Mucosa of descending colon (tissue), 3 donors: ENCODE results near the gene SPDEF. TPM values are rescaled to one million over a fixed set of nuclear protein-coding genes. Genes with fewer than 3 reads are reported as not detected.

Source experiments
- ATAC-seq: fragments of 200-7000 bp; cut with Tn5 transposase; one replicate; pipeline ENCODE4 v1.9.1; 2020; ENCODE audit warnings: mild to moderate bottlenecking, moderate library complexity
- DNase-seq, 3 donors: peaks; one replicate each; pipeline ENCODE4 v3.0.0-alpha.2; 2020
- H3K36me3 ChIP-seq: fragments of 200-600 bp; one replicate; pipeline ENCODE4 v1.8.0; 2021; ENCODE audit warnings: low read depth, mild to moderate bottlenecking
- H3K4me1 ChIP-seq: fragments of 200-600 bp; one replicate; pipeline ENCODE4 v1.8.0; 2021; ENCODE audit warnings: low read depth, mild to moderate bottlenecking
- H3K4me3 ChIP-seq: fragments of 200-600 bp; one replicate; pipeline ENCODE4 v1.8.0; 2021; ENCODE audit warnings: mild to moderate bottlenecking
- H3K9me3 ChIP-seq: fragments of 200-600 bp; one replicate; pipeline ENCODE4 v1.8.0; 2021; ENCODE audit warnings: mild to moderate bottlenecking
- intact Hi-C, 2 donors: fragments of 100-400 bp; cut with DNase I in 1 of 2; cut with micrococcal nuclease in 1 of 2; formaldehyde crosslinking; loops; one replicate each; pipeline versions ENCODE4 v1.11.0 to v1.11.1; 2022; cut with DNase I, micrococcal nuclease
- total RNA-seq, 3 donors: library from RNA; stranded (reverse); fragmentation: NEBNext Ultra II Directional in 2 of 3; extraction: Animal tissue kit (Norgen Biotek cat#: 25700) in 2 of 3; gene quantifications; one replicate each; pipeline versions ENCODE4 v1.2.1 to v1.2.4, GENCODE V29; 2021 to 2023
- TF ChIP-seq, protein P1 (sequence below): fragments of 200-600 bp; IDR thresholded peaks from one replicate; pipeline ENCODE4 v1.8.0; 2022; ENCODE audit warnings: antibody characterized with exemption, mild to moderate bottlenecking
- donor health status: DM: no; HTN: no; CAD: no; lungs with moderate emphysema.
- donor health status: DM: no; HTN: no; CAD: no.
- donor health status: DM: no; HTN: yes; CAD: no.

The SPDEF gene
- total RNA-seq, 3 donors from 2014 or later = 13.8 to 49.1 (median 38.2) TPM

DNA sequence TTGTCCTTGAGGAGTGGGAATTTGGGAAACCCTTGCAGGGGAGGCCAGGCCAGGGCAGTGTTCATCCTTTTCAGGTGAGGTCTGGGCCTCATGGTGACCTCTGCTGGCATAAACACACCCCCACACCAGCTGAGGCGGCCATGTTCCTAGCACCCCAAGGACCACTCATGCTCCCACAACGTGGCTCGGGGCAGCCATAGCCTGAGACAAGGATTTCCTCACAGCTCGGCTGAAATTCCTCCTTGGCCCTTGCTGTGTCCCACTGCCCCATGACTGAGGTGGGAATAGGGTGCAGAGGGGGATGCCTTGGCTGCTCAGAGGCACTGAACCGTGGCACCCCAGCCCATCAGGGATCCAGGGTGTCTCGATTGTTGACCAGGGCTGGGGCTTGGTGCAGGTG lies 27.3 kb upstream of the SPDEF start:
- Histone ChIP-seq H3K9me3 (no peaks in the 10 kb centered on the region), H3K4me1 (peaks cover 2% of the 10 kb centered on the region), H3K36me3 (no peaks in the 10 kb centered on the region), H3K4me3 (no peak overlapping the region)
- DNase-seq (no peak), ATAC-seq (no peak)
- TF ChIP-seq, protein P1, sequence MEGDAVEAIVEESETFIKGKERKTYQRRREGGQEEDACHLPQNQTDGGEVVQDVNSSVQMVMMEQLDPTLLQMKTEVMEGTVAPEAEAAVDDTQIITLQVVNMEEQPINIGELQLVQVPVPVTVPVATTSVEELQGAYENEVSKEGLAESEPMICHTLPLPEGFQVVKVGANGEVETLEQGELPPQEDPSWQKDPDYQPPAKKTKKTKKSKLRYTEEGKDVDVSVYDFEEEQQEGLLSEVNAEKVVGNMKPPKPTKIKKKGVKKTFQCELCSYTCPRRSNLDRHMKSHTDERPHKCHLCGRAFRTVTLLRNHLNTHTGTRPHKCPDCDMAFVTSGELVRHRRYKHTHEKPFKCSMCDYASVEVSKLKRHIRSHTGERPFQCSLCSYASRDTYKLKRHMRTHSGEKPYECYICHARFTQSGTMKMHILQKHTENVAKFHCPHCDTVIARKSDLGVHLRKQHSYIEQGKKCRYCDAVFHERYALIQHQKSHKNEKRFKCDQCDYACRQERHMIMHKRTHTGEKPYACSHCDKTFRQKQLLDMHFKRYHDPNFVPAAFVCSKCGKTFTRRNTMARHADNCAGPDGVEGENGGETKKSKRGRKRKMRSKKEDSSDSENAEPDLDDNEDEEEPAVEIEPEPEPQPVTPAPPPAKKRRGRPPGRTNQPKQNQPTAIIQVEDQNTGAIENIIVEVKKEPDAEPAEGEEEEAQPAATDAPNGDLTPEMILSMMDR = no peak
- intact Hi-C loops = no loop called here

DNA sequence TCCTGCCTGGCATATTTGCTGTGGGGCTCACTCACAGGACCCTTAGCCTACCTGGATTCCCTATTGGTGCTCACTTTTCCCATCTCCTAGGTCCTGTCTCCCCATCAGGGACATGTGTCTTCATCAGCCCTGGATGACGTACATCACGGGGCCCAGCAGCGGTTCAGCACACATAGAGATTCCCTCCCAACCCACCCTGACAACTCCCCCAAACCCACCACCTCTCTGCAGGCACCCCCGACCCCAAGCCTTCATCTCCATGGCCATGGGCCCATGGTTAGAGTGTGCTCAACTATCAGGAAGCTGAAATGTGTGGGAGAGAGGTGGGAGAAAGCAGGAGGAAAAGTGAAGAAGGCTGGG lies 25.4 kb upstream of the SPDEF start:
- intact Hi-C loops = no loop called here
- peaks cover under 1% of the 10 kb centered on the region for H3K4me1 ChIP-seq
- DNase-seq (no peak), ATAC-seq (no peak)
- no peak overlapping the region for H3K4me3 ChIP-seq
- TF ChIP-seq, protein P1 = no peak
- no peaks in the 10 kb centered on the region for H3K36me3 ChIP-seq
- H3K9me3 ChIP-seq = no peaks in the 10 kb centered on the region

DNA sequence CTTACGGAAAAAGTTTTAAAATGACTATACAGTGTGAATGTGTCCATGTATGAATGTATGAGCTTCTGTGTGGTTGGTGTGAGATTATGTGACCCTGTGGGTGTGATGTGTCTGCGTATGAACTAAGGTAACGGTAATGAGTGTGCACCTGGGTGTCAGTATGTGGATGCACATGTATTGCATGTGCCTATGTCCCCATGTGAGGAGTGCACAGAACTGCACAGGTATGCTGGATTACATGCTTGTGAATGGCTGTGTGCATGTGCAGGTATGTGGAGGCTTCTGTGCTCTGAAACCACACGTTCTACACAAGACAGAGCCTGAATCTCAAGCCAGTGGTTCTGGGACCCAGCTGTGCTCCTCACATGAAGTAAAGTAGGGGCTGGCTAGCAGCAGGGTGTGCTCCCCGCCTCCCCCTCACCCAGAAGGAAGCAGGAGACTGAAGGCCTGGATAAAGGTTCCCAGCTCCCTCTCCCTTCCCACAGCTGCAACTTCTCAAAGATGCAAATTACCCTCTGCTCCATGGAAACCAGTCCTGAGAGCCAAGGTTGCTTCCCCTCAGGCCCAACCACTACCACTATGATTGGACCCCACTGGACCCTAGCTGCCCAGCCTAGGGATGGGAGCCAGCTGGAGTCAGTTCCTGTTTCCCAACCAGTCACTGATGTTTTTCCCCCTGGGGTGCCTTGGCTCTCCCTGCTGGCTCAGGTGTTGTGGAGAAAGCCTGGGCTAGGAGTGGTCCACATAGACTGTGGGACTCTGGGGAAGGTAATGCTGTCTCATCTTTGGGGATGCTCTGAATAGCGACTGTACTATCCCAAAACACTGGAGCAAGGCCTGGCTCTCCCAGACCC lies 24.8 kb upstream of the SPDEF start:
- TF ChIP-seq, protein P1 = no peak
- no peaks in the 10 kb centered on the region for H3K4me1 ChIP-seq
- H3K9me3 ChIP-seq = no peaks in the 10 kb centered on the region

DNA sequence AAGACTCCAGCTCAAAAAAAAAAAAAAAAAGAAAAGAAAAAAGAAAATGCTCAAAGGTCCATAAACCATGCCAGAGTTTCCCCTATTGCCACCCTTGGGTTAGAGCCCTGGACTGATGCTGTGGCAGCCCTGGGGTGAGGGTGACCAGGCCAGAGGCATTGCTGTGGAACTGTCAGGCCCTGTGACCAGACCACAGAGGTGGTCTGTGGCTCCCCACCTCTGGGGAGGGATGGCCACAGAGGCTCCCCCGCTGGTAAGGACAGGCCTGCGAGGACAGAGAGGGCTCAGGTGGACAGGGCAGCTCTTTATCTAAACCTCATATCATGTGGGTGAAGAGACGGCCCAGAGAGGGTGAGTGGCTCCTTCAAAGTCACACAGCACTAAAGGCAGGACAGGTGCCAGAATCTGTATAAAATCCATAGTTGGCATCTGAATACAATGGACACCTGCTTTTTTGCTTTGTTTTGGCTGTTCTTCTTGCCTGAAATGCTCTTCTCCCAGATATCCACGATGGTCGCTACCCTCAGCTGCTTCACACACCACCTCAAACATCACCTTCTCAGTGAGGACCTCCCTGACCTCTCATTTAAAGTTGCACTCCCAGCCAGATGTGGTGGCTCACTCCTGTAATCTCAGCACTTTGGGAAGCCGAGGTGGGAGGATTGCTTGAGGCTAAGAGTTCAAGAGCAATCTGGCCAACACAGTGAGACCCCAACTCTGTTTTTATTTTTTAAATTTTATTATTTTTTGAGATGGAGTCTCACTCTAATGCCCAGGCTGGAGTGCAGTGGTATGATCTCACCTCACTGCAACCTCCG lies 22.5 kb upstream of the SPDEF start:
- TF ChIP-seq, protein P1 = no peak
- no peak for ATAC-seq
- intact Hi-C loops = no loop called here
- Histone ChIP-seq H3K4me1 (peaks cover 2% of the 10 kb centered on the region), H3K36me3 (no peaks in the 10 kb centered on the region), H3K9me3 (no peaks in the 10 kb centered on the region), H3K4me3 (no peak overlapping the region)
- DNase-seq = peak in 1 of 3 donors; percentile 16

More for the DNA sequence above, 24.8 kb upstream of the SPDEF start:
- ATAC-seq = no peak
- intact Hi-C loops = no loop called here
- Histone ChIP-seq H3K4me3 (no peak overlapping the region), H3K36me3 (no peaks in the 10 kb centered on the region)
- peak in 1 of 3 donors; percentile 11 for DNase-seq

DNA sequence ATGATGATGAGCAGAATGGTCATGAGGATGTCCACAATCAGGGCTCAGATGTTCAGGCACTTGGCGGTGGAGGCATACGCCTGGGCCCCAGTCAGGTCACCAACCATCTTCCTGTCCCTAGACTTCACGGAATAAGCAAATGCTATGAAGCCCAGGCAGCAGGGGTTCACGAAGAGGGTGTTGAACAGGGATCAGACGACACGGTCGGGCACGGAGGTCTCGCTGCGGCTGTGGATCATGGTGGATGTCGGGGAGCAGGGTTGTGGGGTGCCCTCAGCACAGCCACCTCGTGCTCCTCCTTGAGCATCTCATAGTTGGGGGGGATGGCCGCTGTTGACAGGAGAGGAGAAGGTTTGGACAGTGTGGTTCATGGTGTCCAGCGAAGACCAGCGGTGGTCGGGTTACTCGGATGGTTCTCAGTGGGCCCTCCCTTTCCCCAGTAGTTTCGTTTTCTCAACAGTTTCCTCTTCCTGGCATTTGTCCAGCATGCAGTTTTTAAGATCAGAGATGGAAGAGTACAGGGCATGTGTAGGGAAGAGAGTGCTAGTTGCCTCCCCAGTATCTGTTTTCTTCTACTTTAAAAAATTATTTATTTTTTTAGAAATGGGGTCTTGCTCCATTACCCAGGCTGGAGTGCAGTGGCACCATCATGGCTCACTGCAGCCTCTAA lies 20.3 kb upstream of the SPDEF start:
- ATAC-seq (no peak), DNase-seq (peak in 1 of 3 donors; percentile 16)
- TF ChIP-seq, protein P1 = no peak
- Histone ChIP-seq H3K9me3 (no peaks in the 10 kb centered on the region), H3K36me3 (no peaks in the 10 kb centered on the region), H3K4me1 (peaks cover 8% of the 10 kb centered on the region), H3K4me3 (no peak overlapping the region)
- intact Hi-C loops = no loop called here
